HG03039 (cell line): ENCODE measurements around the gene LDLRAD2.

ENCODE experiments used
- ATAC-seq: cut with Tn5 transposase; IDR thresholded peaks from one replicate; pipeline ENCODE4 v1.9.1; 2021; ENCODE audit warnings: mild to moderate bottlenecking, moderate library complexity; ENCODE audit not compliant: unreplicated experiment

The LDLRAD2 gene

GRCh38 chr1:21840981-21841380 is 28.9 kb downstream of the LDLRAD2 start:
- no peak for ATAC-seq

DNA sequence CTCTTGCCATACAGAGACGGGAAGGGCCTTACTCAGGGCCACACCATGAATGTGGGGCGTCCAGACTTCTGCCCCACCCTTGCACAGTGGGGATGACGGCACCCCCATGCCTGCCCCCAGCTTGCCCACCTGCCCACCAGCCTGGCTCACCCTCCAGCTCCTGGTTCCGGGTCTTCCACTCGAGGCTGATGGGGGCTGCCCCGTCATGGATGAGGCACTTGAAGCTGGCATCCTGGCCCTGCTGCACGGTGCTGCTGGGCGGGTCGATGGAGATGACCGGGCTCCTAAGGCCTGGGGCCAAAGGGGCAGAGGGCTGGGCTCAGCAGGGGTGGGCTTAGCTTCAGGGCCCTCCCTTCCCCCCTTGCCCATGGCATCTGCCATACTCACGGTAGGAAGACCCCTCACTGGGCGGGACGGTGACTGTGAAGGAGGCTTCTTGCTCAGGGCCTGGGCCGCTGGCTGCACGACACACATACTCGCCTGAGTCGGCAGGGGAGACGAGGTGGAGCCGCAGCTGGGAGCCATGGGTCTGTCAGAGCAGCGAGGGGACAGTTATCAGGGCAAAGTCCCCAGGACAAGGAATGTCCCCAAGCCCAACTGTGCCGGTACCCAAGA is 29.9 kb downstream of the LDLRAD2 start:
- no peak for ATAC-seq

GRCh38 chr1:21842606-21843162 is 30.6 kb downstream of the LDLRAD2 start:
- ATAC-seq, result no peak

DNA sequence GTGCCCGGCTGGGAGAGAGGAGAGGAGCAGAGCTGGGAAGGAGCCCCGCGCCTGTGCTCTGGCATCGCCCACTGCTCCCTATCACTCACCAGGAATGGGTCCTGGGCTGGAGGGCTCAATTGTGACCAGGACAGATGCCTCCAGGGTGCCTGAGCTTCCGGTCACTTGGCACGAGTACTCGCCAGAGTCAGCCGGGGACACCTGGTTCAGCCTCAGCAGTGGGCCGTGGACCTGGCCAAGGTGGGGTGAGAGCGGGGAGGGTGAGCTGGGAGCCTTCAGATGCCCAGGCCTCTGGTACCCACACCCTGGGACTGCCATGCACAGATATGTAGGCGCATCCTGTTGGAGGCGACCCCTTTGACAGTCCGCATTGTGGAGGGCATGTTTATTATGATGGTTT is 31.1 kb downstream of the LDLRAD2 start:
- no peak for ATAC-seq

- ATAC-seq, result no peak
These were observed 31.9 kb downstream of the LDLRAD2 start for GRCh38 chr1:21843996-21844395.

- ATAC-seq, result no peak
These were observed 33.9 kb downstream of the LDLRAD2 start for GRCh38 chr1:21845646-21846641.

GRCh38 chr1:21847223-21848205 is 35.4 kb downstream of the LDLRAD2 start:
- ATAC-seq, result no peak

GRCh38 chr1:21848524-21849174 is 36.6 kb downstream of the LDLRAD2 start:
- ATAC-seq, result no peak

DNA sequence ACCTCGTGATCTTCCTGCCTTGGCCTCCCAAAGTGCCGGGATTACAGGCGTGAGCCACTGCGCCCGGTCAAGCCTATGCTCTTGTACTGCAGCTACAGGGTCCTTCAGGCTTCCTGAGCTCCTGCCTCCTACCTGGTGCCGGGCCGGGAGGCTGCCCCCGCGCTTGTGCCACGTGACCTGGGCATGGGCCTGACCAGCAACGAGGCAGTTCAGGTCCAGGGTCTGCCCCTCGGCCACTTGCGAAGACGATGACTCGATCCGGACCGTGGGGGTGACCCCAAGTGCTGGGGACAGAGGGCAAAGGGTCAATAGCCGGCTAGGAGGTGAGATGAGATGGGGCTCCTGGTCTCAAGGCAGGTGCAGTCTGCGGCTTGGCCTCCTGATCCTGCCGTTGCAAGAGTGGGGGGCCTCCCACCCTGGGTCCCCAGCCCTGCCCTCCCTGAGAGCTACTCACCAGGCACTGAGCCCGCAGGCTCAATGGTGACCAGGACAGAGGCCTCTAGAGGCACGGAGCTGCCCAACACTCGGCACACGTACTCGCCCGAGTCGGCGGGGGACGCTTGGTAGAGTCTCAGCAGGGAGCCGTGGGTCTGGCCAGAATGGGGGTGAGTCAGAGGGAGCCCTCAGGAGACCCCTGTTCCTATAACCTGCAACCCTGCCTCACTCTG is 38.0 kb downstream of the LDLRAD2 start:
- no peak for ATAC-seq

DNA sequence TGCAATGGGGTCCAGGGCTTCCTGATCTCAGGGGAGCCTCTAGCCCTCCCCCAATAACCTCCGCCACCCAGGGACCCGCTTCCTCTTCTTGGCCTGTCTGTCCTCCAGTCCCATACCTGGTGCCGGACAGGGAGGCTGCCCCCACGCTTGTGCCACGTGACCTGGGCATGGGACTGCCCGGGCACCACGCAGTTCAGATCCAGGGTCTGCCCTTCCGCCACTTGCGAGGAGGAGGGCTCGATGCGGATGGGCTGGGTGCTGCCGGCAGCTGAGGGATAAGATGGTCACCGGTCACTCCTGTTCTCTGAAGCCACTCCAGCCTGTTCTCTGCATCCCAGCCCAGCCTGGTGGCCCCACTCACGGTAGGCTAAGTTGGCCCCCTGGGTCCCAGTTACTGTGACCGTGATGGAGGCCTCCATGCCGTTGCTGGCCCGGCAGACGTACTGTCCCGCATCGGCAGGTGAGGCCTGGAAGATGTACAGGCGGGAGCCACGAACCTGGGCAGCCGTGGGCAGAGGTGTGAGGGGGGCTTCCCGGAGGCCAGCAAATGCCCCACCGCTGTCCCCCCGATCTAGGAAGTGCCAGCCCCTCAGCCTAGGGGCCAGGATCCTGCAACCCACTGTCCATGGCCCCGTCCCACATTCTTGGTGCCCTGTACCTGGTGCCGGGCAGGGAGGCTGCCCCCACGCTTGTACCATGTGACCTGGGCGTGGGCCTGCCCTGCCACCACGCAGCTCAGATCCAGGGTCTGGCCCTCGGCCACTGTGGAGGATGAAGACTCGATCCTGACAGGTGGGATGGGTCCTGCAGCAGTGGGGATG is 39.6 kb downstream of the LDLRAD2 start:
- no peak for ATAC-seq

GRCh38 chr1:21852282-21853130 is 40.4 kb downstream of the LDLRAD2 start:
- no peak for ATAC-seq

- ATAC-seq, result no peak
These were observed 41.0 kb downstream of the LDLRAD2 start for GRCh38 chr1:21853131-21853427.

DNA sequence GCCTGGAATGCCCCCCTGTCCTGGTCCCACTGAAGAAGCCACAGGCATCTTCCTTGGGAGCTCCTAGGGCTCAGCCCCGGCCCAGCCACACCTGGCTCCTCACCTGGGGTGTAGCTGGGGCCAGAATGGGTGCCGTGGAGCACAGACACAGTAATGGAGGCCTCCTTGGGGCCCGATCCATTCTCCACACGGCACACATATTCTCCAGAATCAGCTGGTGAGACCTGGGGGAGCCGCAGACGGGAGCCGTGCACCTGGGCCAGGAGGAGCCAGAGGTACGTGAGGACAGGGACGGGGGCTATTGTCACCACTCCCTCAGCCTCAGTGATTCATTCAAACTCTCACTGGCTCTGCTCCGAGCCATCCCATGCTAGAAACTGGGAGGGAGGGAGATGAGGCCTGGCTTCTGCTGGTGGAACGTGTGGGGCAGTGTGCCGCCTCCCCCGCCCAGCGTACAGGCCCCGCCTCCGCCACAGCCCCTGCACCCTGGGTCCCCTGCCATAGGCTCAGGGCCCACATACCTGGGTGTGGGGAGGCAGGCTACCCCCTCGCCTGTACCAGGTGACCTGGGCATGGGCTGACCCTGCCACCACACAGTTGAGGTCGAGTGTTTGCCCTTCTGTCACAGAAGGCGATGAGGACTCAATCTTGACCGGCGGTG is 42.2 kb downstream of the LDLRAD2 start:
- ATAC-seq, result no peak

DNA sequence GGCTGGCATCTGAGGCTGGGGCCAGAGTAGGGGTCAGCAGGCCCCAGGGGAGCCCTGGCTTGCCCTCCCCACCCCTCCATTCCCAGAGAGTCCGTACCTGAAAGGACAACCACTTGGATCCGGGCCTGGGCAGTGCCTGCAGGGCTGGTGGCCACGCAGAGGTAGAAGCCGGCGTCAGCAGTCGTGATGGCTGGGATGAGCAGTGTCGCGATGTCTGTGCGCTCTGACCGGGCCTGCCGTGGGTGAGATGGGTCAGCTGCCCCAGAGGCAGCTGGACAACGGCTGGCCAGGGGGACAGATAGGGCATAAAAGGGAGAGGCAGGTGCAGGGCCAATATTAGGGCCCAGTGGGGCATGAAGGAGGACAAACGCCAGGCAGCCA is 42.7 kb downstream of the LDLRAD2 start:
- ATAC-seq, result no peak

DNA sequence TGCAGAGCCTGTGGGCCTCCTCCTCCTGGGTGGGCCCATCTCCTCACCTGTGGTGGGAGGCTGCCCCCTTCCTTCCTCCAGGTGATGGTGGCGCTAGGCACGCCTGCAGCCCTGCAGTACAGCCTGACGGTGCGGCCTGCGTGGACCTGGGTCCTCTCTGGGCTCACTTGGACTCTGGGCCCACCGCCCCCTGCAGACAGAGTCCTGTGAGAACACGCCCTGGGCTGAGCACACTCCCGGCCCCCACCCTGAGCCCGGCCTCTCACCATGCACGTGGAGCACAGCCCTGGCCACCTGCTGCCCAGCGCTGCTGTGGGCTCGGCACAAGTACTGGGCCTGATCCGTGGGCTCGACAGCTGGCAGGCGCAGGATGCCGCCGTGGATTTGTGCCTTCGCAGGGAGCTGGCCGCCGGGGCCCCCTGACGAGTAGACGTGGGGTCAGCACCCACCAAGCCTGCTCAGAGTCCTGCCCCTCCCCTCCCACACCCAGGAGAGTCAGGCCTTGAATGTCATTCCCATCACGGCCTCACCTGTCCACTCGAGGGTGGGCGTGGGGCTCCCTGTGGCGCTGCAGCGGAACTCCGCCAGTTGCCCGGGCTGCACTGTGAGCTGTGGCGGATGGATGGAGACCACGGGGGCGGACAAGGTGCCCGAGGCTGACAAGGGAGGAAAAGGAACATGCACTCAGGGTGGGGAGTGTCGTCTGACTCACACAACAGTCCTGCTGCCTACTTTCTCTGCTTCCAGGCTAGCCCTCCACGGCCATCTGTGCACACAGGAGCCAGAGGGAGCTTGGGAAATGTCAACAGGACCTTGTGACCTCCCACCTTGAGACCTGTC is 43.4 kb downstream of the LDLRAD2 start:
- ATAC-seq, result no peak

- no peak for ATAC-seq
These were observed 45.2 kb downstream of the LDLRAD2 start for GRCh38 chr1:21857142-21857839.
